AG04449 (cell line): Measurements from ENCODE around the gene IER5.

ENCODE experiments used
- CTCF ChIA-PET: fragments of 350-600 bp; formaldehyde crosslinking; extraction: SDS; loops from one replicate; lab custom pipeline; 2021; ENCODE audit warnings: antibody characterized with exemption; lab: Yijun Ruan, JAX
- POLR2A ChIA-PET: fragments of 400-600, 350-600 bp; formaldehyde crosslinking; extraction: SDS; loops from one replicate; lab custom pipeline; 2020; ENCODE audit warnings: antibody characterized with exemption, inconsistent platforms; lab: Yijun Ruan, JAX
- DNase-seq: peaks from one replicate; pipeline ENCODE4 v3.0.0-alpha.2; 2010; ENCODE audit warnings: low read depth, low spot score
- H3K4me3 ChIP-seq: 2 replicates; pipeline ENCODE4 v1.5.1; 2011; ENCODE audit warnings: low read depth, mild to moderate bottlenecking, control low read depth, low read length
- CTCF ChIP-seq: IDR thresholded peaks from one replicate; pipeline ENCODE4 v1.5.1; 2011; ENCODE audit warnings: mild to moderate bottlenecking, moderate library complexity, low read length, control low read depth, inconsistent platforms; ENCODE audit not compliant: insufficient read depth; ENCODE audit errors: missing control alignments

The IER5 gene

DNA sequence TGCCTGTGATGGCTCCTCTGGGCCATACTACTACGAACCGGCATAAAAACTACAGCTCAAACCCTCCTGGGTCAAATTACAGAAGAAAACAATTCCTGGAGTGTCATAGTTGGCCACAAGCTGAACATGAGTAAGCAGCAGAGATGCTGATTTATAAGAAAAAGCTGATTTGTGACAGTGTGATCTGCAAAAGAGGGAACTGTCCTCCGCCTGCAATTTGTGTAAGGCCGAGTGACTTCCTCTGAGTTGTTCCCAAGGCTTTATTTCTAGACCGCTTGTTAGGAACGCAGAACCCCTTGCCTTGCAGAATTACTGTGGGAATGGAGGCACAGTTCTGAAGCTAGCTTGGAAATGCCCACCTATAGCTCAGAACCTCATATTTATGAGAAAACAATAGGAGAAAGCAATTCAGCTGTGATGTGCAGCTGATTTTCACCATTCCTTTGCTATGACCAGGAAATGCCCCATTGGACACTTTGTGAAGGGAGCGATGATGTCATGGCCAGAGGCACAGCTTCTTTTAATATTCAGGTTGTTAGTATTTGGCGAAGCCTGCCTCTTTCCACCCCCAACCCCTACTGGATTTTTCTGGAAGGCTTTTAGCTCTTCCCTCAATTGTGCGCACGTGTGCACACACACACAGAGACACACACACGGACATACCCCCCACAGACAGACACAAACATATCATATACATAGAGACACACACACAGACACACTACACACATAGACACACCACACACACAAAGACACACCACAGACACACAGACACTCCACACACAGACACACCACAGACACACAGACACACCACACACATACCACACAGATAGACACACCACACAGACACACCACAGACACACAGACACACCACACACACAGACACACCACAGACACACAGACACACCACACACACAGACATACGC, 47.6 kb downstream of the IER5 start:
- ChIA-PET CTCF (interaction anchor here (0.7 to 10.0 kb wide), 11 partner anchors 9 to 255 kb away, joined by 3 to 148 read pairs (median 4); partner anchors contain the start of gene IER5), POLR2A (interaction anchor here (0.6 to 2.9 kb wide), 16 partner anchors 12 to 254 kb away, joined by 3 to 30 read pairs (median 3); partner anchors contain the start of genes IER5 and STX6)
- H3K4me3 ChIP-seq, result no peak overlapping the region; the same call in 1 of the 2 replicates
- peak; percentile 65 for DNase-seq
- TF ChIP-seq CTCF, result no peak

GRCh38 chr1:181136738-181137122, 48.2 kb downstream of the IER5 start:
- DNase-seq, result no peak
- TF ChIP-seq CTCF, result no peak
- H3K4me3 ChIP-seq, result no peak overlapping the region
- CTCF ChIA-PET, result interaction anchor here (1.1 to 10.0 kb wide), 6 partner anchors 10 to 255 kb away, joined by 4 to 148 read pairs (median 8); partner anchors contain the start of gene IER5
- POLR2A ChIA-PET, result interaction anchor here (1.1 to 2.9 kb wide), 4 partner anchors 16 to 48 kb away, joined by 3 to 30 read pairs (median 19); partner anchors contain the start of gene IER5

DNA sequence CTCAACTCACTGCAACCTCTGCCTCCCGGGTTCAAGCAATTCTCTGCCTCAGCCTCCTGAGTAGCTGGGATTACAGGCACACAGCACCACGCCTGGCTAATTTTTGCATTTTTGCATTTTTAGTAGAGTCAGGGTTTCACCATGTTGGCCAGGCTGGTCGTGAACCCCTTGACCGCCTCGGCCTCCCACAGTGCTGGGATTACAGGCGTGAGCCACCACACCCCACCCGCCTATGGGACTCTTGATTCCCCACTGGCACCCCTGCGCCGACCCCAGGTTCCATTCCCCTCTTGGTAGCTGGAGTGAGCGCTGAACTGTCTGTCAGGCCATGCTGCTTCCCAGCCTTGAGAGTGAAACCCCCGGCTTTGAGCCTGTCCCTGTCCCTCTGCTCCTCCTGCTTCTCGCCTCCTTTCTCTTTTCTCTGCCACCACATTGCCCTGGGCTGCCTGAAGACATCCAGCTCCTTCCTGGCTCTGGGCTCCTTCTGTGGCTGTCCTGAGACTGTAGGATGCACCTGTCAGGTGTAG, 48.8 kb downstream of the IER5 start:
- ChIA-PET POLR2A (interaction anchor here (2.9 kb wide), 1 partner anchor 41 kb away, joined by 30 read pairs; no protein-coding TSS in a partner anchor), CTCF (interaction anchor here (1.3 to 10.0 kb wide), 3 partner anchors 33 to 99 kb away, joined by 4 to 148 read pairs (median 15); partner anchors contain the start of gene IER5)
- no peak for DNase-seq
- no peak overlapping the region for H3K4me3 ChIP-seq
- no peak for TF ChIP-seq CTCF

- TF ChIP-seq CTCF, result no peak
- POLR2A ChIA-PET, result interaction anchor here (0.6 to 2.7 kb wide), 3 partner anchors 43 to 61 kb away, joined by 3 to 18 read pairs (median 5); partner anchors contain the start of gene IER5
- CTCF ChIA-PET, result interaction anchor here (0.9 to 16.5 kb wide), 9 partner anchors 15 to 255 kb away, joined by 4 to 362 read pairs (median 54); partner anchors contain the start of genes IER5, MR1 and STX6
These were observed 51.1 kb downstream of the IER5 start for GRCh38 chr1:181139631-181140061.

GRCh38 chr1:181140398-181140797, 51.9 kb downstream of the IER5 start:
- ChIA-PET POLR2A (interaction anchor here (0.6 to 2.8 kb wide), 8 partner anchors 27 to 265 kb away, joined by 3 to 26 read pairs (median 8); partner anchors contain the start of gene IER5), CTCF (interaction anchor here (0.8 to 16.5 kb wide), 15 partner anchors 14 to 628 kb away, joined by 3 to 362 read pairs (median 28); partner anchors contain the start of genes IER5, MR1 and STX6)
- no peak overlapping the region for H3K4me3 ChIP-seq
- no peak for TF ChIP-seq CTCF
- DNase-seq, result no peak

More at GRCh38 chr1:181139631-181140061, 51.1 kb downstream of the IER5 start:
- H3K4me3 ChIP-seq, result no peak overlapping the region
- no peak for DNase-seq
